ENCODE measurements around the gene CCDC7. TPM values are rescaled to one million over a fixed set of nuclear protein-coding genes. Genes with fewer than 3 reads are reported as not detected.

CCDC7 gene
- total RNA-seq, 3 donors from 2014 or later = 11.2 to 36.5 (median 14.2) TPM

DNA sequence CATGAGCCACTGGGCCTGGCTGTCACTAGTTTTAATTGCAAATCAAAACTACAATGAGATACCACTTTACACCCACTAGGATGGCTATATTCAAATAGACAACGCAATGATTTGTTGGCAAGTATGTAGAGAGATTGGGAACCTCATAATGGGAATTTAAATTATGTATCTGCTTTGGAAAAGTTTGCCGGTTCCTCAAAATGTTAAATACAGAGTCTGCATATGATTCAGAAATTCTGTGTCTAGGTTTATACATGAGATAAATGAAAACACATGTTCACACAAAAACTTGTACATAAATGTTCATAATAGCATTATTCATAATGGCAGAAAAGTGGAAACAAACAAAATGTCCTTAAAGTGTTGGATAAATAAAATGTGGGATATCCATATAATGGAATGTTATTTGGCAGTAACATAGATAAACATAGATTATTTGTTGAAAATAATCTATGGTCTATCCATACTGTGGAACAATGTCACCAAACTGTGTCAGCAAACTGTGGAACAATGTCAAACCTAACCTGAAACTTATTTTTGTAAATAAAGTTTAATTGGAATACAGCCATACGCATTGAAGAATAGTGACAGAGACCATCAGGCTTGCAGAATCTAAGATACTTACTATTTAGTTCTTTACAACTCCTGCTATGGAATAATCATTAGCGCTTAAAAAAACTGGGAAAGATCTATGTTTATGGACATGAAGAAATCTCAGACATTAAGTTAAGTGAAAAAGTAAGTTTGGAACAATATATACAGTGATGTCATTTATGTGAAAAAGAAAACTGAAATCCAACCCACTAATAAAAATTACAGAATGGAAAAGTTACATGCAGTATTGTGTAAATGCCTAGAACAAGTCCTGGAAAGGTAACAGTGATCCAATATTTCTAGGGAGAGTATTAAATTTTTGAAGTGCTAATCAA is 70.9 kb downstream of the CCDC7 start:
- TF ChIP-seq, protein P1, sequence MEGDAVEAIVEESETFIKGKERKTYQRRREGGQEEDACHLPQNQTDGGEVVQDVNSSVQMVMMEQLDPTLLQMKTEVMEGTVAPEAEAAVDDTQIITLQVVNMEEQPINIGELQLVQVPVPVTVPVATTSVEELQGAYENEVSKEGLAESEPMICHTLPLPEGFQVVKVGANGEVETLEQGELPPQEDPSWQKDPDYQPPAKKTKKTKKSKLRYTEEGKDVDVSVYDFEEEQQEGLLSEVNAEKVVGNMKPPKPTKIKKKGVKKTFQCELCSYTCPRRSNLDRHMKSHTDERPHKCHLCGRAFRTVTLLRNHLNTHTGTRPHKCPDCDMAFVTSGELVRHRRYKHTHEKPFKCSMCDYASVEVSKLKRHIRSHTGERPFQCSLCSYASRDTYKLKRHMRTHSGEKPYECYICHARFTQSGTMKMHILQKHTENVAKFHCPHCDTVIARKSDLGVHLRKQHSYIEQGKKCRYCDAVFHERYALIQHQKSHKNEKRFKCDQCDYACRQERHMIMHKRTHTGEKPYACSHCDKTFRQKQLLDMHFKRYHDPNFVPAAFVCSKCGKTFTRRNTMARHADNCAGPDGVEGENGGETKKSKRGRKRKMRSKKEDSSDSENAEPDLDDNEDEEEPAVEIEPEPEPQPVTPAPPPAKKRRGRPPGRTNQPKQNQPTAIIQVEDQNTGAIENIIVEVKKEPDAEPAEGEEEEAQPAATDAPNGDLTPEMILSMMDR (IDR thresholded peaks at IDR 0.05) = no peak

DNA sequence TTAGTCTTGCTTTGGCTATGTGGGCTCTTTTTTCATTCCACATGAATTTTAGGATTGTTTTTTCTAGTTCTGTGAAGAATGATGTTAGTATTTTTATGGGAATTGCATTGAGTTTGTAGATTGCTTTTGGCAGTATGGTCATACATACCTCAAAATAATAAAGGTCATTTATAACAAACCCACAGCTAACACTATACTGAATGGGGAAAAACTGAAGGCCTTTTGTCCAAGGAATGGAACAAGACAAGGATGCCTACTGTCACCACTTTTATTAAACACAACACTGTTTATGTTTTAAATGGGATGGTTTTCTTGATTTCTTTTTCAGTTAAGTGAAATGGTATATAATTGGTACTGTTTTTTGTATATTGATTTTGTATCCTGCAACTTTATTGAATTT is 84.3 kb downstream of the CCDC7 start:
- DNase-seq (no peak), ATAC-seq (no peak)
- Histone ChIP-seq H3K4me3 (no peak overlapping the region), H3K36me3 (ENCODE audit: low read depth) (no peaks in the 10 kb centered on the region), H3K4me1 (ENCODE audit: low read depth) (no peaks in the 10 kb centered on the region), H3K9me3 (peaks cover 5% of the 10 kb centered on the region)
- intact Hi-C loops (cut with DNase I, micrococcal nuclease) = no loop called here
- TF ChIP-seq, protein P1 (IDR thresholded peaks at IDR 0.05) = no peak

More for the DNA sequence above, 70.9 kb downstream of the CCDC7 start:
- no peak overlapping the region for H3K4me3 ChIP-seq
- DNase-seq (no peak), ATAC-seq (no peak)
- peaks cover 8% of the 10 kb centered on the region for H3K9me3 ChIP-seq
- intact Hi-C loops (cut with DNase I, micrococcal nuclease) = no loop called here
- no peaks in the 10 kb centered on the region for H3K4me1 ChIP-seq (ENCODE audit: low read depth)
- H3K36me3 ChIP-seq (ENCODE audit: low read depth) = no peaks in the 10 kb centered on the region

DNA sequence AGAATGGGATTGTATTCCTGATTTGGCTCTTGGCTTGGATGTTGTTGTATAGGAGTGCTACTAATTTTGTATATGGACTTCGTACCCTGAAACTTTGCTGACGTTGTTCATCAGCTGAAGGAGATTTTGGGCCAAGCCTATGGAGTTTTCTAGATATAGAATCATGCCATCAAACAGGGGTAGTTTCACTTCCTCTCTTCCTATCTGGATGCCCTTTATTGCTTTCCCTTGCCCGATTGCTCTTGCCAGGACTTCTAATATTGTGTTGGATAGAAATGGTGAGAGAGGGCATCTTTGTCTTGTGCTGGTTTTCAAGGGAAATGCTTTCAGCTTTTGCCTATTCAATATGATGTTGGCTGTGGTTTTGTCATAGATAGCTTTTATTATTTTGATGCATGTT is 92.3 kb downstream of the CCDC7 start:
- intact Hi-C loops (cut with DNase I, micrococcal nuclease) = no loop called here
- ATAC-seq (no peak), DNase-seq (no peak)
- H3K4me1 ChIP-seq (ENCODE audit: low read depth) = no peaks in the 10 kb centered on the region
- H3K4me3 ChIP-seq = no peak overlapping the region
- no peaks in the 10 kb centered on the region for H3K36me3 ChIP-seq (ENCODE audit: low read depth)
- H3K9me3 ChIP-seq = peaks cover 5% of the 10 kb centered on the region
- TF ChIP-seq, protein P1 (IDR thresholded peaks at IDR 0.05) = no peak

DNA sequence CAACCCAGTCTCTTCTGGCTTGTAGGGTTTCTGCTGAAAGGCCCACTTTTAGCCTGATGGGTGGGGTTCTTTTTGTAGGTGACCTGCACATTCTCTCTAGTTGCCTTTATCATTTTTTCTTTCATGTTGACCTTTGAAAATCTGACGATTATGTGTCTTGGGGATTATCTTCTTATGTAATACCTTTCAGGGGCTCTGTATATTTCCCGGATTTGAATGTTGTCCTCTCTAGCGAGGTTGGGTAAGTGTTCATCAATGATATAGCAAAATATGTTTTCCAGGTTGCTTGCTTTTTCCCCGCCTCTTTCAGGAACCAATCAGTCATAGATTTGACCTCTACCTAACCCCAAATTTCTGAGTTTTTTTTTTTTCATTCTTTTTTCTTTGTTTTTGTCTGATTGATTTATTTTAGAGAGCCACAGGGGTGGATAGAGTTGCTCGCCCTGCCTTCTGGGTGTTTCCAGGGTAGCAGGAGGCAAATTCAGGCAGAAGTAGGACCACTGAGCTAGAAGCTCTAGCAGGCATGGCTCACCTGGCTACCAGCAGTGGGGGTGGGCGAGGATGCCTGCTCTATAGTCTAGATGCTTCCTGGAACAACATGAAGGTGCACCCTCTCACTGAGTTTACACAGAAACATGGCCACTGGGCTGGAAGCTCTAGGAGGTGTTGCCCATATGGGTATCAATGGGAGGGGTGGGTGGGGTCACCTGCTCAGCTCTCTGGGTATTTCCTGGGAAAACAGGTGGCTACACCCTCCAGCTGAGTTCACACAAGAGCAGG is 94.9 kb downstream of the CCDC7 start:
- intact Hi-C loops (cut with DNase I, micrococcal nuclease) = no loop called here
- TF ChIP-seq, protein P1 (IDR thresholded peaks at IDR 0.05) = no peak

DNA sequence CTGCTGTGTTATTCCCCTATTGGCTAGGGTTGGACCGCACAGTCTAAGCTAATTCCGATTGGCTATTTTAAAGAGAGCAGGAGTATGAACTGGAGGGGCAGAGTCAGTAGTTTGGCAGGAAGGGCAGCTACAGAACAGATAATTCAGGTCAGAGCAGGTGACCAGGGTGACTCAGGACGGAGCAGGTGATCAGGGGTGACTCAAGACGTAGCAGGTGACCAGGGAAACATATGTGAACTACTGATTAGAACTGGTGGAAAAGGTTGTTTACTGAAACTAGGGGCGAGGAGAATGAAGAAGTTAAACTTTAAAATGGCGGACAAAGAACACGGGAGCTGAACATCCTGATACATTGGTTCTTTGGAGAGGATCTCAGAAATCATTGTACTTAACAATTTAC is 102.3 kb downstream of the CCDC7 start:
- ATAC-seq (no peak), DNase-seq (no peak)
- TF ChIP-seq, protein P1 (IDR thresholded peaks at IDR 0.05) = no peak
- no peak overlapping the region for H3K4me3 ChIP-seq
- no peaks in the 10 kb centered on the region for H3K36me3 ChIP-seq (ENCODE audit: low read depth)
- no peaks in the 10 kb centered on the region for H3K4me1 ChIP-seq (ENCODE audit: low read depth)
- intact Hi-C loops (cut with DNase I, micrococcal nuclease) = no loop called here
- no peaks in the 10 kb centered on the region for H3K9me3 ChIP-seq

More for the DNA sequence above, 94.9 kb downstream of the CCDC7 start:
- Histone ChIP-seq H3K36me3 (ENCODE audit: low read depth) (no peaks in the 10 kb centered on the region), H3K4me1 (ENCODE audit: low read depth) (no peaks in the 10 kb centered on the region), H3K4me3 (no peak overlapping the region), H3K9me3 (no peaks in the 10 kb centered on the region)
- DNase-seq = no peak
- no peak for ATAC-seq
